A549 (cell line): ENCODE measurements around the gene SCIN. TPM values are rescaled to one million over a fixed set of nuclear protein-coding genes. Genes with fewer than 3 reads are reported as not detected.

ENCODE experiments used
- ATAC-seq, 2 experiments: fragments of 200-7000 bp in 1 of 2; fragments of >200 bp in 1 of 2; cut with Nextera tagmentation in 1 of 2; cut with Tn5 transposase in 1 of 2; 3 replicates each; pipeline versions ENCODE4 v1.8.0 to v1.9.1; 2018 to 2020; ENCODE audit warnings: mild to moderate bottlenecking in 1 of 2, moderate library complexity in 1 of 2
- CTCF ChIA-PET: fragments of 300-600 bp; sonication (Branson Sonifier 250); formaldehyde crosslinking; extraction: SDS; loops from one replicate; lab custom pipeline; 2021; ENCODE audit warnings: antibody characterized with exemption, inconsistent platforms; lab: Yijun Ruan, JAX
- POLR2A ChIA-PET: fragments of 350-600 bp; formaldehyde crosslinking; extraction: SDS; loops from one replicate; lab custom pipeline; 2021; ENCODE audit warnings: antibody characterized with exemption, inconsistent platforms; lab: Yijun Ruan, JAX
- DNase-seq, 2 experiments: peaks; one replicate each; pipeline versions ENCODE4 v3.0.0 to v3.0.0-alpha.2; 2011 to 2016; ENCODE audit warnings: low read depth in 1 of 2, low spot score in 1 of 2
- FAIRE-seq: peaks from 2 replicates; lab custom pipeline; 2011; peaks lifted over from hg19 to GRCh38; lab: Jason Lieb, UNC
- H3K27ac ChIP-seq, 2 experiments: fragments of >200 bp; sonication (Bioruptor Twin); formaldehyde crosslinking; 3 replicates each; pipeline ENCODE4 v1.5.1; 2016 to 2017
- H3K4me1 ChIP-seq: fragments of >200 bp; sonication (Bioruptor Twin); formaldehyde crosslinking; 3 replicates; pipeline ENCODE4 v1.6.1; 2016
- H3K4me2 ChIP-seq: fragments of >200 bp; sonication (Bioruptor Twin); formaldehyde crosslinking; 3 replicates; pipeline ENCODE4 v1.6.1; 2016
- H3K4me3 ChIP-seq: fragments of >200 bp; sonication (Bioruptor Twin); formaldehyde crosslinking; 3 replicates; pipeline ENCODE4 v1.5.1; 2016
- H3K9me3 ChIP-seq: fragments of >200 bp; sonication (Bioruptor Twin); formaldehyde crosslinking; 3 replicates; pipeline ENCODE4 v1.6.1; 2016
- CHD2 ChIP-seq: fragments of 150-350 bp; IDR thresholded peaks from 2 replicates; pipeline ENCODE4 v1.6.1; 2014; ENCODE audit warnings: low read length; ENCODE audit not compliant: partially characterized antibody
- CHD4 ChIP-seq: fragments of 200-600 bp; sonication (generic); IDR thresholded peaks from 2 replicates; pipeline ENCODE4 v1.6.1; 2016; ENCODE audit warnings: antibody characterized with exemption, mild to moderate bottlenecking, borderline replicate concordance
- CTCF ChIP-seq: fragments of >200 bp; sonication (Bioruptor Twin); formaldehyde crosslinking; IDR thresholded peaks from 3 replicates; pipeline ENCODE4 v1.5.1; 2016
- FOSB ChIP-seq: fragments of 250-450 bp; sonication (Bioruptor Pico); IDR thresholded peaks from 2 replicates; pipeline ENCODE4 v1.5.0; 2020; ENCODE audit warnings: mild to moderate bottlenecking, moderate library complexity
- FOXS1 ChIP-seq: fragments of 250-450 bp; sonication (Bioruptor Pico); IDR thresholded peaks from 2 replicates; pipeline ENCODE4 v1.5.0; 2020; ENCODE audit warnings: mild to moderate bottlenecking, moderate library complexity
- HES2 ChIP-seq: fragments of >200 bp; sonication (Bioruptor Twin); formaldehyde crosslinking; IDR thresholded peaks from 2 replicates; pipeline ENCODE4 v1.6.1; 2016
- HEYL ChIP-seq: fragments of 250-450 bp; sonication (Bioruptor Pico); IDR thresholded peaks from 2 replicates; pipeline ENCODE4 v1.8.0; 2021; ENCODE audit warnings: mild to moderate bottlenecking, moderate library complexity
- HMGXB4 ChIP-seq: fragments of 250-450 bp; sonication (Bioruptor Pico); IDR thresholded peaks from 2 replicates; pipeline ENCODE4 v1.5.0; 2021; ENCODE audit warnings: mild to moderate bottlenecking, moderate library complexity, borderline replicate concordance
- JUNB ChIP-seq: fragments of >200 bp; sonication (Bioruptor Twin); formaldehyde crosslinking; IDR thresholded peaks from 2 replicates; pipeline ENCODE4 v1.6.1; 2016
- KDM1A ChIP-seq: fragments of 200-600 bp; sonication (generic); IDR thresholded peaks from 2 replicates; pipeline ENCODE4 v1.6.1; 2016; ENCODE audit warnings: low read depth, mild to moderate bottlenecking
- MAFK ChIP-seq: fragments of 450-650 bp; IDR thresholded peaks from 2 replicates; pipeline ENCODE4 v1.6.1; 2014; ENCODE audit not compliant: partially characterized antibody
- MAZ ChIP-seq: fragments of 150-350 bp; IDR thresholded peaks from 2 replicates; pipeline ENCODE4 v1.6.1; 2014; ENCODE audit warnings: antibody characterized with exemption, low read depth, low read length, borderline replicate concordance
- NFE2L2 ChIP-seq: fragments of 150-350 bp; conservative IDR thresholded peaks from 2 replicates; pipeline ENCODE4 v1.6.1; 2014; ENCODE audit warnings: low read length
- RAD21 ChIP-seq, 2 experiments: fragments of >200 bp in 1 of 2; sonication (Bioruptor Twin) in 1 of 2; formaldehyde crosslinking in 1 of 2; IDR thresholded peaks in 1 of 2; conservative IDR thresholded peaks in 1 of 2; 2 replicates in 1 of 2; 3 replicates in 1 of 2; pipeline ENCODE4 v1.6.1; 2012 to 2018; ENCODE audit warnings: inconsistent platforms in 1 of 2
- REST ChIP-seq: fragments of 200-600 bp; sonication (generic); IDR thresholded peaks from 2 replicates; pipeline ENCODE4 v1.6.1; 2016; ENCODE audit warnings: antibody characterized with exemption, mild to moderate bottlenecking, moderate library complexity
- SMC3 ChIP-seq: fragments of >200 bp; sonication (Bioruptor Twin); formaldehyde crosslinking; IDR thresholded peaks from 3 replicates; pipeline ENCODE4 v1.6.1; 2018; ENCODE audit warnings: inconsistent platforms
- USF2 ChIP-seq: fragments of 450-650 bp; IDR thresholded peaks from 2 replicates; pipeline ENCODE4 v1.6.1; 2014; ENCODE audit warnings: antibody characterized with exemption
- ZSCAN20 ChIP-seq: fragments of 250-450 bp; sonication (Bioruptor Pico); IDR thresholded peaks from 2 replicates; pipeline ENCODE4 v1.8.0; 2022; ENCODE audit warnings: mild to moderate bottlenecking, moderate library complexity
- WGBS: methylation state at CpG from one replicate; pipeline ENCODE4 v1.1.6; 2017; ENCODE audit errors: missing lambda C conversion rate; 5-methylcytosine and 5-hydroxymethylcytosine counted together
- polyA plus RNA-seq, 4 experiments: library from polyadenylated mRNA; depleted of rRNA in 3 of 4; stranded (reverse); fragments of >200 nt; fragmentation: RNase III in 1 of 4; extraction: RNeasy Plus Mini Kit Qiagen cat#74134 plus additional on column Dnase treatment in 1 of 4; gene quantifications; 2 replicates in 3 of 4; 3 replicates in 1 of 4; pipeline ENCODE4 v1.2.3, GENCODE V29; 2011 to 2017

The SCIN gene
- polyA plus RNA-seq, 2 of the 4 experiments (the other 2 are of a cell fraction) = 0.05 to 0.27 TPM

GRCh38 chr7:12638851-12639456 lies 68.4 kb downstream of the SCIN start:
- FAIRE-seq = peak; percentile 96
- Histone ChIP-seq H3K4me1 (peaks cover 24% of the 10 kb centered on the region; the same call in 2 of the 3 replicates), H3K9me3 (no peaks in the 10 kb centered on the region), H3K4me2 (peak overlapping the region; percentile 68), H3K4me3 (no peak overlapping the region), H3K27ac (peak overlapping the region; percentile 23 to 64; a peak in 3 of 6 replicates)
- TF ChIP-seq MAFK (no peak), SMC3 (peak; percentile 85), JUNB (no peak), CHD2 (no peak), RAD21 (conservative IDR thresholded peaks at IDR 0.05 in 1 of 2, IDR thresholded peaks at IDR 0.05 in 1 of 2) (peak; percentile 88 to 90), CTCF (peak; percentile 77)
- ChIA-PET POLR2A (interaction anchor here (0.6 to 1.3 kb wide), 2 partner anchors 48 to 620 kb away, joined by 4 to 6 read pairs; partner anchors contain the start of gene ARL4A), CTCF (interaction anchor here (1.0 to 2.0 kb wide), 22 partner anchors 9 to 1089 kb away, joined by 3 to 37 read pairs (median 4); partner anchors contain the start of gene ARL4A)
- peak; percentile 22 to 46 for DNase-seq
- WGBS = 5% methylated on average over 6 of the region's 6 CpGs
- ATAC-seq = peak; percentile 48 to 71; a peak in 3 of 6 replicates

- FAIRE-seq = no peak
- no peak for ATAC-seq
- CTCF ChIA-PET = interaction anchor here (0.5 to 4.3 kb wide), 5 partner anchors 17 to 622 kb away, joined by 3 to 21 read pairs (median 8); no protein-coding TSS in a partner anchor
- Histone ChIP-seq H3K9me3 (no peaks in the 10 kb centered on the region), H3K4me2 (no peak overlapping the region), H3K4me3 (no peak overlapping the region)
- DNase-seq = no peak
- WGBS = 74% methylated on average over 7 of the region's 7 CpGs
- POLR2A ChIA-PET = interaction anchor here (0.6 to 1.4 kb wide), 2 partner anchors 46 to 1069 kb away, joined by 3 to 5 read pairs; no protein-coding TSS in a partner anchor
- TF ChIP-seq USF2 = no peak
- TF ChIP-seq FOXS1 (CRISPR knock-in tag) = no peak
- TF ChIP-seq MAZ = no peak
- TF ChIP-seq HES2 = no peak
- no peak for TF ChIP-seq FOSB (CRISPR knock-in tag)
- TF ChIP-seq HEYL (CRISPR knock-in tag) = no peak
- TF ChIP-seq HMGXB4 (CRISPR knock-in tag) = no peak
- TF ChIP-seq, all 56 proteins: peak for 0
- peak overlapping the region in 1 of 2 experiments; percentile 56; a peak in 2 of 6 replicates for H3K27ac ChIP-seq
- peaks cover 24% of the 10 kb centered on the region; the same call in 2 of the 3 replicates for H3K4me1 ChIP-seq
Measured at GRCh38 chr7:12640299-12641096, 70.0 kb downstream of the SCIN start.

GRCh38 chr7:12641196-12641595 lies 70.7 kb downstream of the SCIN start:
- H3K27ac ChIP-seq = peak overlapping the region in 1 of 2 experiments; percentile 18; a peak in 2 of 6 replicates
- CTCF ChIA-PET = interaction anchor here (1.2 to 4.3 kb wide), 4 partner anchors 17 to 621 kb away, joined by 4 to 21 read pairs (median 13); no protein-coding TSS in a partner anchor
- no peak for ATAC-seq
- DNase-seq = no peak
- H3K4me3 ChIP-seq = no peak overlapping the region
- no peaks in the 10 kb centered on the region for H3K9me3 ChIP-seq
- POLR2A ChIA-PET = interaction anchor here (1.4 kb wide), 1 partner anchor 45 kb away, joined by 3 read pairs; no protein-coding TSS in a partner anchor
- no peak overlapping the region for H3K4me2 ChIP-seq
- no peak for FAIRE-seq
- peaks cover 29% of the 10 kb centered on the region for H3K4me1 ChIP-seq
- 97% methylated on average over 3 of the region's 3 CpGs for WGBS
- TF ChIP-seq ZSCAN20 (CRISPR knock-in tag) = no peak
- no peak for TF ChIP-seq NFE2L2
- no peak for TF ChIP-seq REST
- no peak for TF ChIP-seq CHD4
- no peak for TF ChIP-seq HMGXB4 (CRISPR knock-in tag)
- TF ChIP-seq KDM1A = no peak
